HCT116 (cell line): Measurements from ENCODE around the gene TSPYL2. TPM values are rescaled to one million over a fixed set of nuclear protein-coding genes. Genes with fewer than 3 reads are reported as not detected.
A peak's percentile ranks its signal among the peaks of the same experiment; 100 is the strongest.

ENCODE experiments used
- ATAC-seq: fragments of 200-7000 bp; cut with Tn5 transposase; 2 replicates; pipeline ENCODE4 v1.9.1; 2020; ENCODE audit warnings: mild to moderate bottlenecking, moderate library complexity
- BruUV-seq: library from RNA; stranded (reverse); fragments of 400-500 nt; replicated peaks from 2 replicates; lab custom pipeline; 2021; lab: Mats Ljungman, UMichigan
- CTCF ChIA-PET: fragments of 300-600 bp; sonication (Branson Sonifier 250); formaldehyde crosslinking; loops from one replicate; lab custom pipeline; 2021; ENCODE audit warnings: antibody characterized with exemption; lab: Charles Lee
- POLR2A ChIA-PET: fragments of 300-600, 350-600 bp; sonication (Branson Sonifier 250); formaldehyde crosslinking; loops from one replicate; lab custom pipeline; 2021; ENCODE audit warnings: antibody characterized with exemption; lab: Charles Lee
- RAD21 ChIA-PET, 2 experiments: fragments of 300-600 bp; sonication (Branson Sonifier 250); formaldehyde crosslinking; loops; one replicate each; lab custom pipeline; 2023; ENCODE audit warnings: low total read pairs in 2 of 2; ENCODE audit not compliant: uncharacterized antibody in 2 of 2, unreplicated experiment in 2 of 2, low non-redundant PET in 1 of 2; lab: Charles Lee
- DNase-seq: peaks from one replicate; pipeline ENCODE4 v3.0.0-alpha.2; 2010; ENCODE audit warnings: low read depth, low spot score
- H2AFZ ChIP-seq: fragments of 200-600 bp; shearing (Covaris generic), sonication (generic); 2 replicates; pipeline ENCODE4 v1.6.1; 2017; ENCODE audit warnings: low read depth, mixed run types, mixed read lengths, antibody characterized with exemption, low read length; ENCODE audit not compliant: poor library complexity, severe bottlenecking
- H3K27ac ChIP-seq: 2 replicates; pipeline ENCODE4 v1.5.1; 2012; ENCODE audit warnings: low read depth, low read length
- H3K27me3 ChIP-seq: fragments of 200-600 bp; sonication (generic); 2 replicates; pipeline ENCODE4 v1.6.1; 2016; ENCODE audit warnings: mixed run types, low read length, mixed read lengths; ENCODE audit not compliant: insufficient read depth
- H3K36me3 ChIP-seq, 2 experiments: fragments of 200-500 bp in 1 of 2; fragments of 200-600 bp in 1 of 2; sonication (Bioruptor generic) in 1 of 2; sonication (generic) in 1 of 2; 2 replicates each; pipeline versions ENCODE4 v1.5.1 to v1.6.1; 2014 to 2016; ENCODE audit warnings: low read length in 2 of 2, inconsistent platforms in 1 of 2, mixed read lengths in 1 of 2, mixed run types in 1 of 2; ENCODE audit not compliant: insufficient read depth in 2 of 2, control insufficient read depth in 1 of 2
- H3K4me1 ChIP-seq, 2 experiments: fragments of 200-600 bp in 1 of 2; sonication (generic) in 1 of 2; 2 replicates each; pipeline versions ENCODE4 v1.5.1 to v1.6.1; 2012 to 2017; ENCODE audit warnings: low read length in 2 of 2, inconsistent platforms in 1 of 2, mild to moderate bottlenecking in 1 of 2, mixed read lengths in 1 of 2, mixed run types in 1 of 2, moderate library complexity in 1 of 2; ENCODE audit not compliant: insufficient read depth in 2 of 2, control insufficient read depth in 1 of 2
- H3K4me2 ChIP-seq: fragments of 200-600 bp; sonication (generic); 2 replicates; pipeline ENCODE4 v1.6.1; 2017; ENCODE audit warnings: mixed run types, low read length, mixed read lengths
- H3K4me3 ChIP-seq, 2 experiments: fragments of 200-600 bp in 1 of 2; sonication (generic) in 1 of 2; replicated peaks in 1 of 2; 2 replicates each; pipeline ENCODE4 v1.5.1; 2011 to 2016; ENCODE audit warnings: low read length in 2 of 2, control low read depth in 1 of 2, low read depth in 1 of 2, mild to moderate bottlenecking in 1 of 2, mixed read lengths in 1 of 2, mixed run types in 1 of 2
- H3K79me2 ChIP-seq: fragments of 200-600 bp; sonication (generic); 2 replicates; pipeline ENCODE4 v1.6.1; 2017; ENCODE audit warnings: mild to moderate bottlenecking, mixed run types, low read length, moderate library complexity, mixed read lengths; ENCODE audit not compliant: insufficient read depth
- H3K9ac ChIP-seq: fragments of 200-600 bp; sonication (generic); 2 replicates; pipeline ENCODE4 v1.6.1; 2016; ENCODE audit warnings: low read length, mixed read lengths
- H3K9me2 ChIP-seq: fragments of 200-600 bp; sonication (generic), shearing (Covaris generic); 2 replicates; pipeline ENCODE4 v1.6.1; 2017; ENCODE audit warnings: mixed run types, mild to moderate bottlenecking, moderate library complexity; ENCODE audit not compliant: insufficient read depth
- H3K9me3 ChIP-seq, 2 experiments: fragments of 200-500 bp in 1 of 2; fragments of 200-600 bp in 1 of 2; sonication (Bioruptor generic) in 1 of 2; sonication (generic) in 1 of 2; 2 replicates each; pipeline ENCODE4 v1.6.1; 2014 to 2017; ENCODE audit warnings: low read length in 2 of 2, mixed read lengths in 2 of 2, inconsistent platforms in 1 of 2, low read depth in 1 of 2, mild to moderate bottlenecking in 1 of 2, mixed run types in 1 of 2, moderate library complexity in 1 of 2; ENCODE audit not compliant: control insufficient read depth in 1 of 2, insufficient read depth in 1 of 2
- H4K20me1 ChIP-seq: fragments of 200-600 bp; sonication (generic), shearing (Covaris generic); 2 replicates; pipeline ENCODE4 v1.6.1; 2017; ENCODE audit warnings: mixed run types, mild to moderate bottlenecking, moderate library complexity; ENCODE audit not compliant: insufficient read depth
- CTCF ChIP-seq, 3 experiments: fragments of 200-600 bp in 1 of 3; sonication (generic) in 1 of 3; IDR thresholded peaks in 2 of 3; conservative IDR thresholded peaks in 1 of 3; 2 replicates each; pipeline ENCODE4 v1.5.1; 2012 to 2017; ENCODE audit warnings: low read depth in 2 of 3, low read length in 2 of 3, antibody characterized with exemption in 1 of 3, borderline replicate concordance in 1 of 3, control low read depth in 1 of 3, mild to moderate bottlenecking in 1 of 3, mixed read lengths in 1 of 3, mixed run types in 1 of 3, moderate library complexity in 1 of 3; ENCODE audit not compliant: insufficient read depth in 1 of 3
- ELF1 ChIP-seq: IDR thresholded peaks from 2 replicates; pipeline ENCODE4 v1.6.1; 2012; ENCODE audit warnings: low read depth, borderline replicate concordance
- EZH2 ChIP-seq: fragments of 200-600 bp; sonication (generic); IDR thresholded peaks from 2 replicates; pipeline ENCODE4 v1.6.1; 2017; ENCODE audit warnings: antibody characterized with exemption, mixed run types
- JUND ChIP-seq: IDR thresholded peaks from 2 replicates; pipeline ENCODE4 v1.6.1; 2012
- MAX ChIP-seq: IDR thresholded peaks from 2 replicates; pipeline ENCODE4 v1.6.1; 2012
- RAD21 ChIP-seq: IDR thresholded peaks from 2 replicates; pipeline ENCODE4 v1.6.1; 2012; ENCODE audit warnings: low read depth, mild to moderate bottlenecking
- REST ChIP-seq: IDR thresholded peaks from 2 replicates; pipeline ENCODE4 v1.6.1; 2012; ENCODE audit warnings: low read depth
- SIN3A ChIP-seq: IDR thresholded peaks from 2 replicates; pipeline ENCODE4 v1.6.1; 2012; ENCODE audit warnings: low read depth
- SP1 ChIP-seq: IDR thresholded peaks from 2 replicates; pipeline ENCODE4 v1.6.1; 2012; ENCODE audit warnings: low read depth
- SRF ChIP-seq: IDR thresholded peaks from 2 replicates; pipeline ENCODE4 v1.6.1; 2012; ENCODE audit warnings: low read depth
- TCF7L2 ChIP-seq: IDR thresholded peaks from 2 replicates; pipeline ENCODE4 v1.7.0; 2011; ENCODE audit warnings: borderline replicate concordance, inconsistent platforms; ENCODE audit not compliant: insufficient read depth, insufficient read length; ENCODE audit errors: extremely low read depth
- YY1 ChIP-seq: IDR thresholded peaks from 2 replicates; pipeline ENCODE4 v1.6.1; 2011; ENCODE audit warnings: low read length, low read depth, moderate library complexity, mild to moderate bottlenecking; ENCODE audit not compliant: insufficient replicate concordance; ENCODE audit errors: extremely low read depth
- ZFX ChIP-seq: fragments of 450-650 bp; IDR thresholded peaks from 2 replicates; pipeline ENCODE4 v1.6.1; 2017
- intact Hi-C: fragments of 100-400 bp; cut with micrococcal nuclease; formaldehyde crosslinking; loops from 2 replicates; pipeline ENCODE4 v1.10.0; 2022
- total RNA-seq: library from RNA; stranded (reverse); gene quantifications from one replicate; pipeline ENCODE4 v1.2.1, GENCODE V29; 2021; ENCODE audit not compliant: unreplicated experiment

The TSPYL2 gene
- total RNA-seq, 1 experiment from 2014 or later, result 19.2 TPM

- POLR2A ChIA-PET, result interaction anchor here (2.6 kb wide), 1 partner anchor 10 kb away, joined by 25 read pairs; the partner anchor contains the start of gene TSPYL2
- RAD21 ChIA-PET, result no interaction called here
- no peaks in the 10 kb centered on the region for H3K27me3 ChIP-seq
- H3K79me2 ChIP-seq, result no peaks in the 10 kb centered on the region
- H3K9me3 ChIP-seq, result no peaks in the 10 kb centered on the region
- CTCF ChIA-PET, result no interaction called here
- peak; percentile 21 for TF ChIP-seq TCF7L2
- TF ChIP-seq REST, result no peak
- 0 out of 2 replicates have a peak, but pooled peaks have one; percentile 30 for TF ChIP-seq SIN3A
- TF ChIP-seq ELF1, result no peak
- peak; percentile 90 for TF ChIP-seq MAX
- peak; percentile 72 for TF ChIP-seq RAD21
- TF ChIP-seq EZH2, result no peak
- TF ChIP-seq SP1, result no peak
- TF ChIP-seq JUND, result no peak
- TF ChIP-seq SRF, result no peak
- TF ChIP-seq ZFX, result no peak
- TF ChIP-seq CTCF (IDR thresholded peaks at IDR 0.05 in 2 of 3, conservative IDR thresholded peaks at IDR 0.05 in 1 of 3; ENCODE audit: borderline replicate concordance in 1 of 3, insufficient read depth in 1 of 3, low read depth in 2 of 3, low read length in 2 of 3), result peak; percentile 54 to 59 (median 56); a peak in 4 of 6 replicates
- peak; percentile 14 for TF ChIP-seq YY1
- peak overlapping the region; percentile 63 for H3K27ac ChIP-seq
- H3K9me2 ChIP-seq, result no peaks in the 10 kb centered on the region
- H3K4me3 ChIP-seq, result peak overlapping the region; percentile 42 to 60
- ATAC-seq (peak; percentile 83), DNase-seq (peak; percentile 50)
- H2AFZ ChIP-seq, result no peak overlapping the region
- intact Hi-C loops, result loop anchor here (1.0 kb wide), 2 partner anchors 17 to 21 kb away; no protein-coding TSS in a partner anchor
- no peaks in the 10 kb centered on the region for H3K36me3 ChIP-seq
- no peaks in the 10 kb centered on the region for H4K20me1 ChIP-seq
- H3K4me1 ChIP-seq, result peaks cover 4 to 26% of the 10 kb centered on the region in 2 experiments; a peak in 3 of 4 replicates
- peak overlapping the region; percentile 59 for H3K9ac ChIP-seq
- no TSS peak for BruUV-seq
- H3K4me2 ChIP-seq, result peak overlapping the region; percentile 95
Measured at GRCh38 chrX:53071604-53072417, 10.4 kb upstream of the TSPYL2 start.
